Colonic mucosa (tissue), 4 donors: Measurements from ENCODE around the gene LMF1. TPM values are rescaled to one million over a fixed set of nuclear protein-coding genes. Genes with fewer than 3 reads are reported as not detected.

ENCODE experiments used
- DNase-seq: peaks from one replicate; pipeline ENCODE4 v3.0.0-alpha.2; 2020
- H3K27ac ChIP-seq: fragments of 200-600 bp; one replicate; pipeline ENCODE4 v1.8.0; 2021
- H3K27me3 ChIP-seq: fragments of 200-600 bp; one replicate; pipeline ENCODE4 v1.8.0; 2021
- H3K36me3 ChIP-seq: fragments of 200-600 bp; one replicate; pipeline ENCODE4 v1.8.0; 2021
- H3K4me1 ChIP-seq: fragments of 200-600 bp; one replicate; pipeline ENCODE4 v1.8.0; 2021; ENCODE audit warnings: mild to moderate bottlenecking
- H3K4me3 ChIP-seq: fragments of 200-600 bp; one replicate; pipeline ENCODE4 v1.8.0; 2021
- H3K9ac ChIP-seq, 2 donors: one replicate each; pipeline ENCODE4 v1.7.0; 2013; ENCODE audit warnings: control low read depth in 2 of 2, low read depth in 2 of 2, low read length in 2 of 2
- H3K9me3 ChIP-seq: fragments of 200-600 bp; one replicate; pipeline ENCODE4 v1.8.0; 2021
- CTCF ChIP-seq: fragments of 200-600 bp; IDR thresholded peaks from one replicate; pipeline ENCODE4 v1.8.0; 2022; ENCODE audit warnings: antibody characterized with exemption, mild to moderate bottlenecking
- intact Hi-C: fragments of 100-400 bp; cut with DNase I; formaldehyde crosslinking; loops from one replicate; pipeline ENCODE4 v1.14.1; 2022
- total RNA-seq, 2 donors: library from RNA; stranded (reverse); fragmentation: NEBNext Ultra II Directional in 1 of 2; extraction: Animal tissue kit (Norgen Biotek cat#: 25700) in 1 of 2; gene quantifications; one replicate each; pipeline ENCODE4 v1.2.1, GENCODE V29; 2021
- donor health status: healthy.
- donor health status: DM: no; HTN: no; CAD: no.
- donor health status: DM: no; HTN: no; CAD: no.

LMF1 gene
- total RNA-seq, 2 donors from 2014 or later = 8.4 to 12.8 TPM

- Histone ChIP-seq H3K27ac (no peak overlapping the region), H3K27me3 (no peaks in the 10 kb centered on the region), H3K4me3 (no peak overlapping the region), H3K9ac (no peak overlapping the region), H3K9me3 (no peaks in the 10 kb centered on the region), H3K36me3 (no peaks in the 10 kb centered on the region), H3K4me1 (no peaks in the 10 kb centered on the region)
- no peak for TF ChIP-seq CTCF
- no peak for DNase-seq
- intact Hi-C loops = no loop called here
Measured at GRCh38 chr16:907361-907760, 63.4 kb downstream of the LMF1 start.

GRCh38 chr16:906296-906695 lies 64.5 kb downstream of the LMF1 start:
- Histone ChIP-seq H3K9me3 (no peaks in the 10 kb centered on the region), H3K27ac (no peak overlapping the region), H3K4me1 (no peaks in the 10 kb centered on the region), H3K9ac (no peak overlapping the region), H3K27me3 (no peaks in the 10 kb centered on the region), H3K4me3 (no peak overlapping the region), H3K36me3 (no peaks in the 10 kb centered on the region)
- intact Hi-C loops = no loop called here
- TF ChIP-seq CTCF = no peak
- DNase-seq = no peak

GRCh38 chr16:901715-902601 lies 68.8 kb downstream of the LMF1 start:
- DNase-seq = no peak
- intact Hi-C loops = no loop called here
- H3K9ac ChIP-seq = no peak overlapping the region
- no peak overlapping the region for H3K27ac ChIP-seq
- no peaks in the 10 kb centered on the region for H3K27me3 ChIP-seq
- H3K4me3 ChIP-seq = no peak overlapping the region
- no peaks in the 10 kb centered on the region for H3K4me1 ChIP-seq
- TF ChIP-seq CTCF = no peak
- no peaks in the 10 kb centered on the region for H3K9me3 ChIP-seq
- no peaks in the 10 kb centered on the region for H3K36me3 ChIP-seq

- Histone ChIP-seq H3K9ac (no peak overlapping the region), H3K36me3 (no peaks in the 10 kb centered on the region), H3K4me1 (no peaks in the 10 kb centered on the region), H3K27me3 (no peaks in the 10 kb centered on the region), H3K9me3 (no peaks in the 10 kb centered on the region), H3K4me3 (no peak overlapping the region), H3K27ac (no peak overlapping the region)
- no peak for TF ChIP-seq CTCF
- intact Hi-C loops = no loop called here
- DNase-seq = no peak
Measured at GRCh38 chr16:901149-901548, 69.6 kb downstream of the LMF1 start.

GRCh38 chr16:900211-900610 lies 70.6 kb downstream of the LMF1 start:
- no peak overlapping the region for H3K4me3 ChIP-seq
- intact Hi-C loops = no loop called here
- no peaks in the 10 kb centered on the region for H3K27me3 ChIP-seq
- TF ChIP-seq CTCF = no peak
- no peaks in the 10 kb centered on the region for H3K9me3 ChIP-seq
- no peaks in the 10 kb centered on the region for H3K4me1 ChIP-seq
- no peaks in the 10 kb centered on the region for H3K36me3 ChIP-seq
- H3K27ac ChIP-seq = no peak overlapping the region
- H3K9ac ChIP-seq = no peak overlapping the region
- no peak for DNase-seq
